Measurements from ENCODE around the gene MAZ. TPM values are rescaled to one million over a fixed set of nuclear protein-coding genes. Genes with fewer than 3 reads are reported as not detected.

Gene MAZ
- total RNA-seq, 1 donor from 2014 or later, result 247 TPM

- H3K9ac ChIP-seq (ENCODE audit: low read length), result peak overlapping the region; percentile 94
- peak overlapping the region; percentile 96 for H3K4me2 ChIP-seq (ENCODE audit: low read length)
- H2AFZ ChIP-seq (ENCODE audit: low read depth, low read length), result peak overlapping the region; percentile 79
- no peaks in the 10 kb centered on the region for H3K9me3 Mint-ChIP-seq (ENCODE audit: unreplicated experiment)
- FAIRE-seq (no peak), DNase-seq (ENCODE audit: low read depth) (peak; percentile 94)
- H3K27ac Mint-ChIP-seq (ENCODE audit: unreplicated experiment), result peak overlapping the region; percentile 98
- H3K4me1 ChIP-seq (ENCODE audit: insufficient read depth, low read length), result peaks cover 28% of the 10 kb centered on the region
- H3K79me2 ChIP-seq (ENCODE audit: insufficient read depth, low read length), result peaks cover 33% of the 10 kb centered on the region
- H4K20me1 ChIP-seq (ENCODE audit: insufficient read depth, low read length), result peaks cover 25% of the 10 kb centered on the region
- H3K27me3 Mint-ChIP-seq (ENCODE audit: low read depth, unreplicated experiment), result no peaks in the 10 kb centered on the region
- peak overlapping the region; percentile 74 for H3K4me3 ChIP-seq (ENCODE audit: insufficient read depth, low read depth, low read length)
- peak overlapping the region; percentile 98 for H3K4me3 Mint-ChIP-seq (ENCODE audit: unreplicated experiment)
- H3K36me3 Mint-ChIP-seq (ENCODE audit: low read depth, unreplicated experiment), result peaks cover 16% of the 10 kb centered on the region
- TF ChIP-seq, protein P1, sequence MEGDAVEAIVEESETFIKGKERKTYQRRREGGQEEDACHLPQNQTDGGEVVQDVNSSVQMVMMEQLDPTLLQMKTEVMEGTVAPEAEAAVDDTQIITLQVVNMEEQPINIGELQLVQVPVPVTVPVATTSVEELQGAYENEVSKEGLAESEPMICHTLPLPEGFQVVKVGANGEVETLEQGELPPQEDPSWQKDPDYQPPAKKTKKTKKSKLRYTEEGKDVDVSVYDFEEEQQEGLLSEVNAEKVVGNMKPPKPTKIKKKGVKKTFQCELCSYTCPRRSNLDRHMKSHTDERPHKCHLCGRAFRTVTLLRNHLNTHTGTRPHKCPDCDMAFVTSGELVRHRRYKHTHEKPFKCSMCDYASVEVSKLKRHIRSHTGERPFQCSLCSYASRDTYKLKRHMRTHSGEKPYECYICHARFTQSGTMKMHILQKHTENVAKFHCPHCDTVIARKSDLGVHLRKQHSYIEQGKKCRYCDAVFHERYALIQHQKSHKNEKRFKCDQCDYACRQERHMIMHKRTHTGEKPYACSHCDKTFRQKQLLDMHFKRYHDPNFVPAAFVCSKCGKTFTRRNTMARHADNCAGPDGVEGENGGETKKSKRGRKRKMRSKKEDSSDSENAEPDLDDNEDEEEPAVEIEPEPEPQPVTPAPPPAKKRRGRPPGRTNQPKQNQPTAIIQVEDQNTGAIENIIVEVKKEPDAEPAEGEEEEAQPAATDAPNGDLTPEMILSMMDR (IDR thresholded peaks at IDR 0.05; ENCODE audit: insufficient read depth, low read depth, low read length), result no peak
- TF ChIP-seq EZH2 (IDR thresholded peaks at IDR 0.05; ENCODE audit: insufficient read depth, low read length), result no peak
- H3K9me3 ChIP-seq (ENCODE audit: insufficient read depth, low read depth, low read length), result no peaks in the 10 kb centered on the region
- H3K27ac ChIP-seq (ENCODE audit: low read depth, low read length), result peak overlapping the region; percentile 91
- peaks cover 11% of the 10 kb centered on the region for H3K36me3 ChIP-seq (ENCODE audit: insufficient read depth, low read length)
- H3K4me1 Mint-ChIP-seq (ENCODE audit: low read depth, unreplicated experiment), result peaks cover 23% of the 10 kb centered on the region
- H3K27me3 ChIP-seq (ENCODE audit: insufficient read depth, low read length), result no peaks in the 10 kb centered on the region
Observed at GRCh38 chr16:29805232-29806098, 864 bp upstream of the MAZ start.

DNA sequence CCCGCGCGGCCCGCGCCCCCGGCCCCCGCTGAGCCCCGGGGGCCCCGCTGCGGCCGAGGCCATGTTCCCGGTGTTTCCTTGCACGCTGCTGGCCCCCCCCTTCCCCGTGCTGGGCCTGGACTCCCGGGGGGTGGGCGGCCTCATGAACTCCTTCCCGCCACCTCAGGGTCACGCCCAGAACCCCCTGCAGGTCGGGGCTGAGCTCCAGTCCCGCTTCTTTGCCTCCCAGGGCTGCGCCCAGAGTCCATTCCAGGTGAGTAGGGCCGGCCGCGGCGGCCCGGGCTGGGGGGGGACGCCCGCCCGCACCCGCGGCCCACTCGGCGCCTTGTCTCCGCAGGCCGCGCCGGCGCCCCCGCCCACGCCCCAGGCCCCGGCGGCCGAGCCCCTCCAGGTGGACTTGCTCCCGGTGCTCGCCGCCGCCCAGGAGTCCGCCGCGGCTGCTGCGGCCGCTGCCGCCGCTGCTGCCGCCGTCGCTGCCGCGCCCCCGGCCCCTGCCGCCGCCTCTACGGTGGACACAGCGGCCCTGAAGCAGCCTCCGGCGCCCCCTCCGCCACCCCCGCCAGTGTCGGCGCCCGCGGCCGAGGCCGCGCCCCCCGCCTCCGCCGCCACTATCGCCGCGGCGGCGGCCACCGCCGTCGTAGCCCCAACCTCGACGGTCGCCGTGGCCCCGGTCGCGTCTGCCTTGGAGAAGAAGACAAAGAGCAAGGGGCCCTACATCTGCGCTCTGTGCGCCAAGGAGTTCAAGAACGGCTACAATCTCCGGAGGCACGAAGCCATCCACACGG lies 504 bp downstream of the MAZ start:
- H2AFZ ChIP-seq (ENCODE audit: low read depth, low read length), result peak overlapping the region; percentile 14
- no peak for FAIRE-seq
- H3K4me3 ChIP-seq (ENCODE audit: insufficient read depth, low read depth, low read length), result peak overlapping the region; percentile 77
- peaks cover 32% of the 10 kb centered on the region for H3K4me1 Mint-ChIP-seq (ENCODE audit: low read depth, unreplicated experiment)
- peaks cover 39% of the 10 kb centered on the region for H3K4me1 ChIP-seq (ENCODE audit: insufficient read depth, low read length)
- H3K27ac Mint-ChIP-seq (ENCODE audit: unreplicated experiment), result no peak overlapping the region
- H3K36me3 Mint-ChIP-seq (ENCODE audit: low read depth, unreplicated experiment), result peaks cover 9% of the 10 kb centered on the region
- peaks cover 34% of the 10 kb centered on the region for H3K79me2 ChIP-seq (ENCODE audit: insufficient read depth, low read length)
- TF ChIP-seq, protein P1 (IDR thresholded peaks at IDR 0.05; ENCODE audit: insufficient read depth, low read depth, low read length), result no peak
- no peak for TF ChIP-seq EZH2 (IDR thresholded peaks at IDR 0.05; ENCODE audit: insufficient read depth, low read length)
- H3K27ac ChIP-seq (ENCODE audit: low read depth, low read length), result peak overlapping the region; percentile 68
- H3K36me3 ChIP-seq (ENCODE audit: insufficient read depth, low read length), result peaks cover 5% of the 10 kb centered on the region
- peak overlapping the region; percentile 93 for H3K4me2 ChIP-seq (ENCODE audit: low read length)
- peak overlapping the region; percentile 84 for H3K9ac ChIP-seq (ENCODE audit: low read length)
- H4K20me1 ChIP-seq (ENCODE audit: insufficient read depth, low read length), result peaks cover 34% of the 10 kb centered on the region
- H3K27me3 Mint-ChIP-seq (ENCODE audit: low read depth, unreplicated experiment), result no peaks in the 10 kb centered on the region
- peak overlapping the region; percentile 91 for H3K4me3 Mint-ChIP-seq (ENCODE audit: unreplicated experiment)
- H3K9me3 Mint-ChIP-seq (ENCODE audit: unreplicated experiment), result no peaks in the 10 kb centered on the region
- H3K27me3 ChIP-seq (ENCODE audit: insufficient read depth, low read length), result no peaks in the 10 kb centered on the region
- no peak for DNase-seq (ENCODE audit: low read depth)
- no peaks in the 10 kb centered on the region for H3K9me3 ChIP-seq (ENCODE audit: insufficient read depth, low read depth, low read length)

Data from astrocyte (in vitro differentiated cells and primary cell).